Stimulated activated CD4-positive, alpha-beta T cell treated with anti-CD3 and anti-CD28 coated beads, Interleukin-4, amount 100 ng/mL, for 1 hour (primary cell): ENCODE data around the gene CCL11.

Experiments used
- DNase-seq: peaks from one replicate; pipeline ENCODE4 v3.0.0-alpha.2; 2020

The CCL11 gene

DNA sequence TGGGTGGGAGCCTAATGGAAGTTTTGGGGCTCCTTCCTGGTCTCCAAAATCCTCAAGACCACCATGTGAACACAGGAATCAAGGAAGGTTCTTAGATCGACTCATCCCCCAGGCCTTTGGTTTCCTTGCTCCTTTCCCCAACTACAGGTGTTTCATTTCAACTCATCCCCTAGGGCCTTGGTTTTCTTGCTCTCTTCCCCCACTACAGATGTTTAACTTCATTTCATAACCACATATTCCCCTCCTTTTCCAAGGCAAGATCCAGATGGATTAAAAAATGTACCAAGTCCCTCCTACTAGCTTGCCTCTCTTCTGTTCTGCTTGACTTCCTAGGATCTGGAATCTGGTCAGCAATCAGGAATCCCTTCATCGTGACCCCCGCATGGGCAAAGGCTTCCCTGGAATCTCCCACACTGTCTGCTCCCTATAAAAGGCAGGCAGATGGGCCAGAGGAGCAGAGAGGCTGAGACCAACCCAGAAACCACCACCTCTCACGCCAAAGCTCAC, at the start of gene CCL11:
Gene CCL11, plus strand, starts transcription at position 457 of the 507 bp plus-strand sequence. CDS start 67 bp downstream, outside the sequence.
- no peak for DNase-seq

DNA sequence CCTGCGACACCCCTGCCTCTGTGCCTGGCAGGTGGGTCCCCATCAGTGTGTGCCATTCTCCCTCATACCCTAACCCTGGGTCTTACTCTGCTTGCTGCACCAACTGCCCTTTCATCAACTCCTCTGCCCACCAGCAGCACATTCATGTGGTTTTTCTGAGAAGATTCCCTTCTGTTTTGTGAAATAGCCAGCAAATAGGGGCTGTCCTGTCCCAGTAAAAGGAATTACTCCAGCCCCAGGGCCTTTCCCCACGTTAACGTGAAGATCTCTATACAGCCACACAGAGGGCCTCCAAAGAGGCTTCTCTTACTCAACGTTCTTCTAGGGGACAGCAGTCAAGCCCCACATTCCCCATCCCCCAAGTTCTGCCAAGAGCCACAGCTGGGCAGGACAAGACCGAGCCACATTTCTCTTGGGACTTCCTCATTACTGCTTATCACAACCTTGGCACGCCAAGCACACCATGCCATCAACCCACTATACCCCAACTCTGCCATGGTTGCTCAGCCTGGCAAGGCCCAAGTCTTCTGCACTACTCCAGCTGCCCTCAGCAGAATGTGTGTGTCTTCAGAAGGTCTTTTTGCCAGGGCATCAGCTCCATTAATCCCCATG, 49.2 kb upstream of the CCL11 start:
- no peak for DNase-seq

DNA sequence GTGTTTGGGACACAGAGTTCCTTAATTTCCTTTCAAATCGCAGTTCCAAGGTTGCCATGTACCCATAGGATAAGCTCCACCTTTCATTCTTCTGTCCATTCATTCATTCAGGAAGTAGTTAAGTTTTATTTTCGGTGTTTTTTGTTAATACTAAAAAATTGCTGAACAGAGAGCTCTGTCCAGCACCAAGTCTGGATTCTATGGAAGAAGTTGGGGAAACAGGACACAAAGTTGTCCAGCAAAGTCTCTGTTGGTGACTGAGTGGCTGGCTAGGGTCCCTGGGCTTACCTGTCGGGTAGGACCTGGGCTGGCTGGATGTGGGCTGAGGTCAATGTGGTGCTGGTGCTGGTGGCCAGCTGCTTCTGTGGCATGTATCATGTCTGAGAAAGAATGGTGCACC, 48.1 kb upstream of the CCL11 start:
- DNase-seq: no peak

DNA sequence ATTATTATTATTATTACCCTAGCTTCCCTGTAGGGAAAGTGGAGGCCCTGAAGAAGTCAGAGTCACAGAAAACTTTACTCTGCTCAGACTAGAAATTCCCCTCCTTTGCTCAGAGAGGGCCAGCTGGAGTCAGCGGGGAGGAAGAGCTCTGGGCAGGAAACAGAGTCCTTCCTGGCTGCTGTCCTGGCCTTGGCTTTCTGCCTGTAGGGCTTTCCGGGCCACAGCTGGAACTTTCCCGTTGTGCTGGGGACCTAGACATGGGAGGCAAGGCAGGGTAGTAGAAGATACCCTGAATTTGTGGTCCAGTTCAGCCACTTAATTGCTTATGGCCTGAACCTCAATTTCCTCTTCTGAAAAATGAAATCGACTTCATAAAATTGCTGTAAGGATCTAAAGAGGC, 44.5 kb upstream of the CCL11 start:
- no peak for DNase-seq

DNA sequence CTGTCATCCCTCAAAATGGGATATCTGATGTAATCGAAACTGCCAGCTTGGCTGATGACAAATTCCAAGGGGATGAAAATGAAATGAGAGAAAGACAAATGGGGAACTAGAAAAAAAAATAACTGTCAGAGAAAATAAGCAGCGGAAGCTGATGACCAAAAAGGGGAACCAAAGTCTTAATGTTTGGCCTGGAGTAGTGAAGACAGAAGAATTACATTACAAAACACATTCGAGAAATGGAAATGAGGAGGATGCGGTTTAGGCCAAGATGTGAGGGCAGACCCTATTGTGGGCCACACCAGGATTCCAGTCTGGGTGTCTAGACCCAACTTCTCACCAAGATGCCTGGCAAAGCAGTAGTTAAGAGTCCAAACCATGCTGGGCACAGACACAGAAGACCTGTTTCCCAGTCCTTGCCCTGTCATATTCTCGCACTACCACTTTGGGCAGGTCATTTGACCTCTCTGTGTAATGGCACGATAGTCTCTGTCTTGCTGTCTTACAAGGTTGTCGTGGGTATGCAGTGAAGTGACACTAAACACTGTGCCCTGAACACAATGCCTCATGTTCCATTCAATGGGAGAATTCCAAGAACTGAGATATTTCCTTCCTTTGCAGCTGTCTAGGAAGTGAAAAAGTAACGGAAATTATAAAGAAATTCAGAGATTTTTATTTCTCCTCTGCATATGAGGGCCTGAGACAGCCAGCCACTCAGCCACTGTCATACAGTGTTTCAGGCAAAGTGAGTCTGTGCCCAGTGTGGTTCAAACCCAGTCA, 42.8 kb upstream of the CCL11 start:
- DNase-seq: no peak

DNA sequence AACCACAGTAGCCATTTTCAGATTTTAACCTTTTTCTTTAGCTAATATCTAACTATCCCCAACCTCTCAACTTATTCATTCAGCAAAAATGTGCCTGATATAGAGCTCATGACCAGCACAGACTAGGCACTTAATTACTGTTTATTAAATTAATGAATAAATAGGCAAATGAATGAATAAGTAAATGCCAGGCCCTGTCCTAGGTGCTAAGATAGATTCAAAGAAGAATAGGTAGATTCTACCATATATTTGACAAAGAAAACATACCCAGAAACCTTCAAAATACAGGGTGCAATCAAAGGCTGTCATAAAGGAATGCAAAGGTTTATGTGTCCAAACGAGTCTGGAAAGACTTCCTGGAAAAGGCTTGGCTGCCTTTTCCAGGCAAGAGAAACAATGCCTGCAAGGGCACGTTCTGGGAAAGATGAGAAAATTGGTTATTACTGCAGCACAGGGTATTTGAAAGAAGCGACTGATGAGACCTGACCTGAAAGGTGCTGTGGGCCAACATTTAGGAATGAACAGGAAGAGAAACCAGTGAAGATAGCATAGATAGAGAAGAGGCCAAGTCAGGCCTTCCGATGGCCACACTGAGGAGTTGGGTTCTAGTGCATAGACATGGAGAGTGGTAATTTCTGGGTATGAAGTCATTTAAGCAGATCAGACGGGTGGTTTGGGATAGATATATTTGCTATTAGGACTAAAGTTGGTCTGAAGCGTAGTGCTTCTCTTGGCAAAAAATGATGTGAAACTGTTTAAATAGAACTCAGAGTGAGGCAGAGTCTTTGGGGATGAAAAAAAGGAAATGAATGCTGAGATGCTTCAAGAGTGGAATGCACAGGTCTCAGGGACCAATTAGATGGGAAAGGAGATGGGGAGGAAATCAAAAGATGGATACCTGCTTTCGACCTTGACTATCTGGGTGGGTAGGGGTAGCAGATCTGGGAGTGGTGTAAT, 41.9 kb upstream of the CCL11 start:
- no peak for DNase-seq

DNA sequence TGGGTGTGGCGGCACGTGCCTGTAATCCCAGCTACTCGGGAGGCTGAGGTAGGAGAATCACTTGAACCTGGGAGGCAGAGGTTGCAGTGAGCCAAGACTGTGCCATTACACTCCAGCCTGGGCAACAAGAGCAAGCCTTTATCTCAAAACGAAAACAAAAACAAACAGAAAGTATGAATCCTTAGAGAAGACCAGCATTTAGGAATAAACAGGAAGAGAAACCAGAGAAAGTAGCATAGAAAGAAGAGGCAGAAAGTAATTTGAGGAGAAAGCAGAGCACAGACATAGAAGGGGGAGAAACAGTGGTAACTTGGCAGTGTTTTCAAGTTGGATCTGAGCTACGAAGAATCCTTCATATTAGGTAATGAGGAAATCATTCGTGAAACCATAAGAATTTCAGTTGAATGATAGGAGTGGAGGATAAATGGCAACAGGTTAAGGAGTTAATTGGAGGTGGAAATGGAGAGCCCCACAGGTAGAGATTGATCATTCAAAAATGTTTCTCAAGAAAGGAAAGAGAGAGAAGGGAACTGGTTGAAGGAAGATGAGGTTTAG, 40.1 kb upstream of the CCL11 start:
- no peak for DNase-seq

DNA sequence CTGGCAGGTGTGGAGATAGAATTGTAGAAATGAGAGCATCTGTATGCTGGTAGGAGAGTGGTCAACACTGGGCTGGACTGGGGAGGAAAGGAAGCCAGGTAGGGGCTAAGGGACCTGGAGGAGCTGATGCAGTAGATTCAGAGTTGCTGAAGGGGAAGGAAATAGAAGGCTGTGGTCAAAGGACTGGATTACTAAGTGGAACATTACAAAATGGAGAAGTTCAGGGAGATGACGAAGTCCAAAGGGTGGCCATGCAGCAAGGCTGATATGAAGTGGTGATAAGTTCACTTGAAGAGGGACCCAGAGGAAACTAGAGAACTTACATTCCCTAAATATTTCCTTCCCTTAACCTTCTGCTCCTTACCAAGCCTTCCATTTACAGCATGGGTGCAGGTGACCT, 39.1 kb upstream of the CCL11 start:
- DNase-seq: no peak

DNA sequence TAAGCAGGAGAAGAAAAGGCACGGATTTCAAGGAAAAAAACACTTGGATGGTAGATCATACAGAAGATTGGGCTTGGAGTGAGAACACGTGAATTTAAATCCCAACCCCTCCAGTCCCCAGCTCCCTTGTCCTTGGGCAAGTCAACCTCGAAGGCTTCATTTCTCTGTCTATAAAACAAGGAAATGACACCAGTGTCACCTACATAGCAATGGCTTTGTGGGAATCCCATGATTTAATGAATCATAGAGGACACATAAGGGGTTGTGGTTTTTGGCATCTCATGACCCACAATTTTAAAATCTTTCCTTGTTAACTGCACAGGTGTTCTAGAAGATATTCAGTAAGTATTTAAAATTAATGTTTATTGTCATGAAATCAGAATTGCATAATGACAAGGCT, 38.7 kb upstream of the CCL11 start:
- DNase-seq: no peak

DNA sequence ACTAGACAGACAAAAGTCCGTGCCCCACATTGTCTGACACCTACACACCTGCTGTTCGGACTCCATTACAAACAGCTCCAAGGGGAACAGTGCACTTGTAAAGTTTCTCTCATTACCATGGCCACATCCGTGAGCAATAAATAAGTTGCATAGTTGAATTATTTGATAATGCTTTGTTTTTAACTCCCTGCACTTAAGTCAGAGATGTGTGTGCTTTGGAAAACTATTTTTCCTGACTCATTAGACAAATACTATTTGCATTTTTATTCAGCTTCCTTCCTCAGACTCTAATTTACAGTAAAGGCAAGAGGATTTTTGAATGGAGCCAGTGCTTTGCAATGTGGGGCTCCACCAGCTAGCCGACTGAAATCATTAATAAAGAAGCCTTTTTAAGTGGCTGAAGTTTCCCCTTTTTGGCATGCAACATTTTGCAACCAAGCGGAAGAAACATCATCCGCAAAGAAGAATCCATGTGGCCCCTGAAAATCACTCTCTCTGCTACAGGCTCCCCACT, 37.0 kb upstream of the CCL11 start:
- no peak for DNase-seq

DNA sequence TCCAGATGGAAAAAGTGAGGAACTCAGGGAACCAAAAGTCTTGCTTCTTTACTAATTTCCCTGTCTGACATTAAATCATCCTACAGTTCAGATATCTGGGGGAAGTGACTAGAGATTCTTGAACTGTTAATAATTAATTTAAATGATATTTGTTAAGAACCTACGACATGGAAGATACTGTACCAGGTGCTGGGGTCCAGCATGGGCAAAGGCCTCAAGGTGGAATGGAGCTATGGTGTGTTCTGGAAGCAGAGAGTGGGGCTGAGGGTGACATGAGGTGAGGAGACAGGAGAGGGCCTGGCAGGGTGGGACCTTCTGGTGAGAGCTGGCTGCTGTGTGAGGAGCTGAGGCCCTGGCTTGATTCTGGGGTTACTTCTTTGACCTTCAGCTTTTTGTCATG, 36.5 kb upstream of the CCL11 start:
- no peak for DNase-seq

DNA sequence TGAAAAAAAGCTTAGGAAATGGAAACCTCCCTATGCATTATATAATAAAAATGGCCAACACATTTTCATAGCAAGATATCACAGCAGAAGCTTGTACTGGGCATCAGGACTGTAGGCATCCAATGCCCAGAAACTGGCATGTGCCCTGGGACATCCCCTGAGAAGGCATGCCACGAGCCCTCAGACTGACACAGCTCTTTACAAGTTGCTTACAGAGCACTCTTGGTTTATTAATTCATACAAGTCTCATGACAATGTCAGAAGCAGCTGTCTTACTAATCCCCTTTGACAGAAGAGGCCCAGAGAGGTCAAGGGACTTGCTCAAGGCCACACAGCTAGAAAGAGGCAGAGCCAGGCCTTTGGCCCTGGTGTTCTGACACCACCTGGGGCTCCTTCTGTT, 36.1 kb upstream of the CCL11 start:
- DNase-seq: no peak

DNA sequence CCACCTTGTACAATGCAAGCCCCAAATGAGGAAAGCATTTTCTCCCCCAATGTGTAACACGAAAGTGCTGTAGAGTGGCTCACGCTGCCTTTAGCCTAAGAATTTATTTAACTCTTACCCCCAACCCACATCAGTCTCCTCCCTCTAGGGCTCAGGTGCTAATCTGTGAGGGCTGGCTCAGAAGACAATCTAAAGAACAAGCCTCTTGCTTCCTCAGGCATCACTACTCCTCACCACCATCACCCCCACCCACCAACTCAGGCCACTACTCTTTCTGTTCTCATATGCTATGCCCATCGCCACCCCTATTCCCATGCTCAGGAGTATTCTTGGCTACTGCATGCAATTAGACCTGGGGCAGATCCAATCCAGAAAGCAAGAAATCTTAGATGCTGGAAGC, 34.4 kb upstream of the CCL11 start:
- no peak for DNase-seq

DNA sequence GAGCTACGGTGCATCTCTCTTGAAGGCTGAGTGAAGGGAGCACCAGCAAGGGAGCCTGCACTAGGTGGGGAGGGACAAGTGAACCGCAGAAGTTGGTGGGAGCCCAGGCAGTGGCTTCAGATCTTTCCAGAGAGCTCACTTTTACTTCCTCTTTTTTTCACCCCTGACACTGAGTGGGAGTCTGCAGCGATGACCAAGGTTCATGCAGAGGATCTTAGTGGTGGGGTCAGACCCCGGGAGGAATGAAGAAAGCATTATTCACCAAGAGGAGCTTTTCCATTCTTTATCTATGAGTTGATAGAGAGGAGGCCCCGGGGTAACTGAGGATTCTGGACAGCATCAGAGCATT, 33.5 kb upstream of the CCL11 start:
- DNase-seq: no peak

DNA sequence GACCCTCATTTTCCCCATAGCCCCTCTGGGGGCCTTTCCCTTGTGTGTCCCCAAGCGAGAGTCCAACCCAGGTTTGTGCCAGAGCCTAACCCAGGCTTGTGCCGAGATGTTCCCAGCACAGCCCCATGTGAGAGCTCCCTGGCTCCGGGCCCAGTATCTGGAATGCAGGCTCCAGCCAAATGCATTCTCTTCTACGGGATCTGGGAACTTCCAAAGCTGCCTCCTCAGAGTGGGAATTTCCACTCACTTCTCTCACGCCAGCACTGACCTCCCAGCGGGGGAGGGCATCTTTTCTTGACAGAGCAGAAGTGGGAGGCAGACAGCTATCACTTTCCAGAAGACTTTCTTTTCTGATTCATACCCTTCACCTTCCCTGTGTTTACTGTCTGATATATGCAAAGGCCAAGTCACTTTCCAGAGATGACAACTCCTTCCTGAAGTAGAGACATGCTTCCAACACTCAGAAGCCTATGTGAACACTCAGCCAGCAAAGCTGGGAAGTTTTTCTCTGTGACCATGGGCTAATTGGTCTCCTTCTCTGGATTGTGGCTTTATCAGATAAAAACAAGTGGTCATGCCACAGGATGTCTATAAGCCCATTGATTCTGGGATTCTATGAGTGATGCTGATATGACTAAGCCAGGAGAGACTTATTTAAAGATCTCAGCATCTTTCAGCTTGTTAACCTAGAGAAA, 33.0 kb upstream of the CCL11 start:
- DNase-seq: no peak

DNA sequence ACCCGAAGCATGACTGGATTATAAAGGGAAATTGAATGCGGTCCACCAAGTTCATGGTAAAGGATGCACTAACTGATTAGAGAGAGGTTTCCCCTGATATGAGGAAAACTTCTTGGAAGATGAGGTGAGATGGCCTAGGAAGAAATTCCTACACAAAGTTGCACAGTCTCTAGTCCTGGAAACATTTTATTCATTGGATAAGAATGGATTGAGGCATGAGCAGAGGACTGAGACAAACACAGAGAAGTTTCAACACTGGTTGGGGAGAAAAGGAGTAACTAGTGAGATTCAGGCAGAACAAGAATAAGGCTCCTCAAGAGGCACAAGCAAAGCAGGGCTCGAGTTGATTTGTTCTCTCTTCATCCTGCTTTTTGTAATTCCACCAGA, 32.4 kb upstream of the CCL11 start:
- DNase-seq: no peak

DNA sequence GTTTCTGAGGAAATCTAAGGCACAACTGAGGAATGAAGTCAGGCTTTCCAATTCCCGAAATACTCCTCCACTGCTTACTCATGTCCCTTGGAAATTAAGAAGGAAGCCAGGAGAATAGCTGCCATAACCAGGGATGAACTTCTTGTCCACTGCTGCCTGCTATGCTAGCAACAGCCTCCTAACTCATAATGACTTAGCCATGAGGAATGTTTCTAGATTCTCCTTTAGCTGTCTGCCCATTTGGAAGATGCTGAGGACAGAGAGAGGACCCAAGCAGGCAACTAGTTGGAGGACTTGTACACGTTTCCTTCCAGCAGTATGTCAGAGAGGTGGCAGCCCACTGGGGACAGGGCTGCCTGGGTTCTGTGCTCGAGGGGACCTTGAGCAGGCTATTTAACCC, 31.4 kb upstream of the CCL11 start:
- no peak for DNase-seq

DNA sequence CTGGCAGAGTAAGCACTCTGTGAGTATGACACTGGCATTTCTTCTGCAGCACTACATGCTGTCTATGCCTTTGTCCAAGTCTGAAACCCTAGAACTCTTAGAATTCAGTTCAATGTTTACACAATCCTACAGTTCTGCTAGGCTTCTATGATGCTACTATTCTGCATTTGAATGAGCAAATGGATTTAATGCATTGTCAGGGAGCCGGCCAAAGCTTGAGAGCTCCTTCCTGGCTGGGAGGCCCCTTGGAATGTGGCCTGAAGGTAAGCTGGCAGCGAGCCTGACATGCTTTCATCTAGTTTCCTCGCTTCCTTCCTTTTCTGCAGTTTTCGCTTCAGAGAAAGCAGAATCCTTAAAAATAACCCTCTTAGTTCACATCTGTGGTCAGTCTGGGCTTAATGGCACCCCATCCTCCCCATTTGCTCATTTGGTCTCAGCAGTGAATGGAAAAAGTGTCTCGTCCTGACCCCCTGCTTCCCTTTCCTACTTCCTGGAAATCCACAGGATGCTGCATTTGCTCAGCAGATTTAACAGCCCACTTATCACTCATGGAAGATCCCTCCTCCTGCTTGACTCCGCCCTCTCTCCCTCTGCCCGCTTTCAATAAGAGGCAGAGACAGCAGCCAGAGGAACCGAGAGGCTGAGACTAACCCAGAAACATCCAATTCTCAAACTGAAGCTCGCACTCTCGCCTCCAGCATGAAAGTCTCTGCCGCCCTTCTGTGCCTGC, 30.7 kb upstream of the CCL11 start, which contains the start of gene CCL2:
Gene CCL2, plus strand, starts transcription at position 635 of the 730 bp plus-strand sequence. Its CDS starts 65 bp downstream, at position 700.
- no peak for DNase-seq

DNA sequence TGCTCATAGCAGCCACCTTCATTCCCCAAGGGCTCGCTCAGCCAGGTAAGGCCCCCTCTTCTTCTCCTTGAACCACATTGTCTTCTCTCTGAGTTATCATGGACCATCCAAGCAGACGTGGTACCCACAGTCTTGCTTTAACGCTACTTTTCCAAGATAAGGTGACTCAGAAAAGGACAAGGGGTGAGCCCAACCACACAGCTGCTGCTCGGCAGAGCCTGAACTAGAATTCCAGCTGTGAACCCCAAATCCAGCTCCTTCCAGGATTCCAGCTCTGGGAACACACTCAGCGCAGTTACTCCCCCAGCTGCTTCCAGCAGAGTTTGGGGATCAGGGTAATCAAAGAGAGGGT, 30.2 kb upstream of the CCL11 start:
- DNase-seq: no peak

DNA sequence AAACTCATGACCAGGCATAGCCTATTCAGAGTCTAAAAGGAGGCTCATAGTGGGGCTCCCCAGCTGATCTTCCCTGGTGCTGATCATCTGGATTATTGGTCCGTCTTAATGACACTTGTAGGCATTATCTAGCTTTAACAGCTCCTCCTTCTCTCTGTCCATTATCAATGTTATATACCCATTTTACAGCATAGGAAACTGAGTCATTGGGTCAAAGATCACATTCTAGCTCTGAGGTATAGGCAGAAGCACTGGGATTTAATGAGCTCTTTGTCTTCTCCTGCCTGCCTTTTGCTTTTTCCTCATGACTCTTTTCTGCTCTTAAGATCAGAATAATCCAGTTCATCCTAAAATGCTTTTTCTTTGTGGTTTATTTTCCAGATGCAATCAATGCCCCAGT, 29.7 kb upstream of the CCL11 start:
- DNase-seq: no peak

DNA sequence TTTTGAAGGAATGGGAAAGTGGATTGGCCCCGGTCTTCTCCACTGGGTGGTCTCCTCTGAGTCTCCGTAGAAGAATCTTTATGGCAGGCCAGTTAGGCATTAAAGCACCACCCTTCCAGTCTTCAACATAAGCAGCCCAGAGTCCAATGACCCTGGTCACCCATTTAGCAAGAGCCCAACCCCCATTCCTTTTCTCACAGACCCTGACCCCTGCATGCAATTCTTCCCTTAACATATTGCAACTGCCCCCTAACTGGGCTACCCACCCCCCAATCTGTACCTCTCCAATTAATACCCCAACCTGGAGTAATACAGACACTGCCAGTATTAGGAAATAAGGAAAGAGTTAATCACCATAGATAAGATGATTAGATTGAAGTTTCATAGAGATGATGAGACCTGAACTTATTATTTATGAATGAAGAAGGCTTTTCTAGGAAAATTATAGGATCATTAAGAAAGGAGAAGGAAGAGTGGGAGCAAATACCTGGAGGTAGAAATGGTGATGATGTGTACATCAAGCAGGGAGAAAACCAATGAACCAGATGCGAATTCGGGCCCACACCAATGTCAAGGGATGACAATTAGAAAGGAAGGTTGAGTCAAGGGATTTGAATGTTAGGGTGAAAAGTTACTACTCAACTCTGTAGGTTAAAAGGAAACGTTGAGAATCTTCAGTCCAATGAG, 28.1 kb upstream of the CCL11 start:
- no peak for DNase-seq
